ENCODE measurements around the gene STIMATE. TPM values are rescaled to one million over a fixed set of nuclear protein-coding genes. Genes with fewer than 3 reads are reported as not detected.
A peak's percentile ranks its signal among the peaks of the same experiment; 100 is the strongest.

STIMATE gene
- total RNA-seq, 1 experiment from 2014 or later: 6.4 TPM

- in situ Hi-C loops (cut with HindIII; ENCODE audit: low sequenced_read_pairs): no loop called here
- peak; percentile 43 for DNase-seq (ENCODE audit: low spot score)
Observed at GRCh38 chr3:52831500-52832301, 65.6 kb downstream of the STIMATE start.

GRCh38 chr3:52830535-52831258 lies 66.7 kb downstream of the STIMATE start, which contains the start of gene ITIH4:
TSS of gene ITIH4 (minus strand) at chr3:52830672. CDS start at chr3:52830642, 30 bp downstream.
- no peak for DNase-seq (ENCODE audit: low spot score)
- in situ Hi-C loops (cut with HindIII; ENCODE audit: low sequenced_read_pairs): no loop called here

- DNase-seq (ENCODE audit: low spot score): no peak
- in situ Hi-C loops (cut with HindIII; ENCODE audit: low sequenced_read_pairs): no loop called here
Observed at GRCh38 chr3:52829906-52830463, 67.4 kb downstream of the STIMATE start.

GRCh38 chr3:52829482-52829881 lies 67.9 kb downstream of the STIMATE start:
- DNase-seq (ENCODE audit: low spot score): no peak
- in situ Hi-C loops (cut with HindIII; ENCODE audit: low sequenced_read_pairs): no loop called here

- in situ Hi-C loops (cut with HindIII; ENCODE audit: low sequenced_read_pairs): no loop called here
- DNase-seq (ENCODE audit: low spot score): no peak
Observed at GRCh38 chr3:52827866-52828376, 69.4 kb downstream of the STIMATE start.

- no peak for DNase-seq (ENCODE audit: low spot score)
- in situ Hi-C loops (cut with HindIII; ENCODE audit: low sequenced_read_pairs): no loop called here
Observed at GRCh38 chr3:52827441-52827840, 69.9 kb downstream of the STIMATE start.

GRCh38 chr3:52824037-52824436 lies 73.3 kb downstream of the STIMATE start:
- in situ Hi-C loops (cut with HindIII; ENCODE audit: low sequenced_read_pairs): no loop called here
- no peak for DNase-seq (ENCODE audit: low spot score)

GRCh38 chr3:52822363-52822762 lies 75.0 kb downstream of the STIMATE start:
- DNase-seq (ENCODE audit: low spot score): no peak
- in situ Hi-C loops (cut with HindIII; ENCODE audit: low sequenced_read_pairs): no loop called here

- in situ Hi-C loops (cut with HindIII; ENCODE audit: low sequenced_read_pairs): no loop called here
Observed at GRCh38 chr3:52820736-52821135, 76.6 kb downstream of the STIMATE start.

GRCh38 chr3:52819936-52820335 lies 77.4 kb downstream of the STIMATE start:
- DNase-seq (ENCODE audit: low spot score): no peak
- in situ Hi-C loops (cut with HindIII; ENCODE audit: low sequenced_read_pairs): no loop called here

More at GRCh38 chr3:52820736-52821135, 76.6 kb downstream of the STIMATE start:
- peak; percentile 7 for DNase-seq (ENCODE audit: low spot score)

GRCh38 chr3:52817860-52818259 lies 79.5 kb downstream of the STIMATE start:
- in situ Hi-C loops (cut with HindIII; ENCODE audit: low sequenced_read_pairs): no loop called here

GRCh38 chr3:52817221-52817620 lies 80.1 kb downstream of the STIMATE start:
- DNase-seq (ENCODE audit: low spot score): no peak
- in situ Hi-C loops (cut with HindIII; ENCODE audit: low sequenced_read_pairs): no loop called here

More at GRCh38 chr3:52817860-52818259, 79.5 kb downstream of the STIMATE start:
- no peak for DNase-seq (ENCODE audit: low spot score)

- DNase-seq (ENCODE audit: low spot score): no peak
- in situ Hi-C loops (cut with HindIII; ENCODE audit: low sequenced_read_pairs): no loop called here
Observed at GRCh38 chr3:52816654-52817053, 80.7 kb downstream of the STIMATE start.

- in situ Hi-C loops (cut with HindIII; ENCODE audit: low sequenced_read_pairs): no loop called here
- DNase-seq (ENCODE audit: low spot score): no peak
Observed at GRCh38 chr3:52816199-52816598, 81.1 kb downstream of the STIMATE start.

GRCh38 chr3:52813810-52814209 lies 83.5 kb downstream of the STIMATE start:
- no peak for DNase-seq (ENCODE audit: low spot score)
- in situ Hi-C loops (cut with HindIII; ENCODE audit: low sequenced_read_pairs): no loop called here

- peak; percentile 64 for DNase-seq (ENCODE audit: low spot score)
- in situ Hi-C loops (cut with HindIII; ENCODE audit: low sequenced_read_pairs): no loop called here
Observed at GRCh38 chr3:52811452-52812011, 85.8 kb downstream of the STIMATE start.

- in situ Hi-C loops (cut with HindIII; ENCODE audit: low sequenced_read_pairs): no loop called here
- peak; percentile 55 for DNase-seq (ENCODE audit: low spot score)
Observed at GRCh38 chr3:52810923-52811322, 86.4 kb downstream of the STIMATE start.

GRCh38 chr3:52809662-52810377 lies 87.5 kb downstream of the STIMATE start:
- in situ Hi-C loops (cut with HindIII; ENCODE audit: low sequenced_read_pairs): no loop called here
- DNase-seq (ENCODE audit: low spot score): no peak

GRCh38 chr3:52809149-52809548 lies 88.2 kb downstream of the STIMATE start:
- in situ Hi-C loops (cut with HindIII; ENCODE audit: low sequenced_read_pairs): no loop called here
- no peak for DNase-seq (ENCODE audit: low spot score)
